Measurements from ENCODE around the gene PRR22.
"Not testable (repeated sequence)": the region's sequence is repeated elsewhere in the genome, so short reads cannot be mapped to it uniquely, and the experiment has no call there.

The PRR22 gene

DNA sequence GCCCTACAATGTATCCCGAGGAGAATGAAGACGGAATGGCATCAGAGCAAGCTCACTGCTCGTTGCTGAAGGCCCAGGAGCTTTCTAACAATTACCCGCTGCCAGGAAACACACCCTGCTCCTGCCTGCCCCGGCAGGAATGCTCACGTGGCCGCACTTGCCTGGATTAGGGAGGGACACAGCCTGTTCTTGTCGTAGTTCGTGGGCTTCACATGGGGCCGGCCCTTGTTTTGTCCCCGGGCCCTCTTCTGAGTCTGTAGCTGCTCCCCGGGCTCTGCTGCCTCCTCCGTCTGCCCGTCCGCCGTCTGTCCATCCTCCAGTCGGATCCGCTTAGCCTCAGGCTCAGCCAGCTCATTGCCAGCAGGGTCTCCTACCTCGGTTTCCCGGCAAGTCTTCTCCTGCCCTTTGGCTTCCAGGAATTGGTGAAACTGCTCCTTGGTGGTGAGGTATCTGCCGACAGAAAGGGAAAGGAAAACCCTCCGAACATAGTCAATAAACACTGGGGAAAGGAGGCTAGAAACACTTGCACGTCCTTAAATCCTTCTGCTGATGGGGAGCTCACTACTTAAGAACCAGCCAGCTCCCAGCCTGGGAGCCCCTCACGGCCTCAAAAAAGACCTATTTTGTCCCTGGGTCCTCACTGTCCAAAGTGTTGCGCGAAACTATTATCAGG lies 5.5 kb upstream of the PRR22 start:
- no peak for DNase-seq

- no peak for DNase-seq
Observed at GRCh38 chr19:5789351-5789761, 4.8 kb upstream of the PRR22 start.

DNA sequence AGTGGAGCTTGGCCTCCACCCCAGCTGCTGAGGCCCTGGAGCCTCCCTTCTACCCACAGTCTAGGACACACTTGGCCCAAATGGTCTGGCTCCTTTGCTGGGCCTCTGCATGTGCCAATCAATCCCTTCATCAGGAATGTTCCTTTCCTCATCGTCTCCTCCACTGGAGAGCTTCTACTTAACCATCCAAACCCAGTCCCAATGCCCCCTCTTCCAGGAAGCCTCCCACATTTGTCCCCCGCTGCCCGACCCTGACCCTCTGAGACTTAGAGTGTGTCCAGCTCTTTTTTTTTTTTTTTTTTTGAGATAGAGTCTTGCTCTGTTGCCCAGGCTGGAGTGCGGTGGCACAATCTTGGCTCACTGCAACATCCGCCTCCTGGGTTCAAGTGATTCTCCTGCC lies 3.9 kb upstream of the PRR22 start:
- no peak for DNase-seq

GRCh38 chr19:5787409-5788182 lies 3.0 kb upstream of the PRR22 start:
- DNase-seq, result no peak

DNA sequence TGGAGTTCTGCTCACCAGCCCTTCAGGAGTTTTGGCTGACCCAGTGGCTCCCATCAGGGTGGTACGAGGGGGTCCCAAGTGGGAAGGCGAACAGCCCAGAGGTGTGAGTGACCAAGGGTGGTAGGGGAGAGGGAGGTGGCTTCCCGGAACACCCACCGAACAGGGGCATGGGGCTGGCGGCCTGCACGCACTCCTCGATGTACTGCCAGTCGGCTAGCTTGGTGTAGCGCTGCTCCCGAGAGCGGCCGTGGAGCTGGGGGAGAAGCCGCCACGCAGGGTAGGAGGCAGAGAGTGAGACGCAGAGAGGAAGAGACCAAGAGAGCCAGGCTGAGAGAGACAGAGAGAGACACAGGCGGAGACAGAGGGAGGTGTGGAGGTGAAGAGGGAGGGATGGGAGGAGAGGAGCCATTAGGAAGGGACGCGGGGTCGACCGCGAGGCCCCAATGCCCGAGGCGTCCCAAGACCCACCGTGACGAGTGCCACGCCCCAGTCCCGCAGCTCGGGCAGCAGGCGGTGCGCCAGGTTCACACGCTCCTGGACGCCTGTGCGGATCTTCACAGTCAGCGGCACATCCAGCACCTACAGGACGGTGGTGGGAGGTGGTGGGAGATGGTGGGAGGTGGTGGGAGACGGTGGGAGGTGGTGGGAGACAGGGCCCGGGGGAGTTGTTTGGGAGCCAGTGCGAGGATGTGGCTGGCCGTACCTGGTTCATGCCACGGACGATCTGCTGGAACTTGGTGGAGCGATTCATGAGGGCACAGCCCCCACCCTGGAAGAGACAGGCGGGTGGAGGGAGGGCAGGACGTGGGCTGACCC lies 2.3 kb upstream of the PRR22 start:
- no peak for DNase-seq

GRCh38 chr19:5785423-5785822 lies 877 bp upstream of the PRR22 start:
- no peak for DNase-seq

GRCh38 chr19:5782945-5783919 lies 1.3 kb downstream of the PRR22 start:
- DNase-seq, result no peak

DNA sequence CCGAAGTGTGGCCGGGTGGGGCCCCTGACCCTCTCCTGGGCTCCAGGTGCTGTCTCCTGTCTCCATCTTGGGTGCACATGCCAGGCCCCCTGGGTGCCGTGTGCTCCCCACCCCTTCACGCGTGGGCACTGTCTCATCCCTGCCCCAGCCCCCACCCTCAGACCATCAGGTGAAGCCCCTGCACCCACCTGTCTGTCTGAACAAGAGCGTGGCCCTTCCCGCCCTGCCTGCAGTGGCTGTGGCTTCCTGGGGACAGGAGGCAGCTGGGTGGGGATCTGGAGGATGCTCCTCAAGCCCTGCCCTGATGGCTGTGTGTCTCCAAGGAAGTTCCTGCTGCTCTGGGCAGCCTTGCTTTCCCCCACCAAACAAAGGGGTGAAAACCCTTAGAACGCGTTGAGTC lies 2.2 kb downstream of the PRR22 start:
- DNase-seq, result no peak

DNA sequence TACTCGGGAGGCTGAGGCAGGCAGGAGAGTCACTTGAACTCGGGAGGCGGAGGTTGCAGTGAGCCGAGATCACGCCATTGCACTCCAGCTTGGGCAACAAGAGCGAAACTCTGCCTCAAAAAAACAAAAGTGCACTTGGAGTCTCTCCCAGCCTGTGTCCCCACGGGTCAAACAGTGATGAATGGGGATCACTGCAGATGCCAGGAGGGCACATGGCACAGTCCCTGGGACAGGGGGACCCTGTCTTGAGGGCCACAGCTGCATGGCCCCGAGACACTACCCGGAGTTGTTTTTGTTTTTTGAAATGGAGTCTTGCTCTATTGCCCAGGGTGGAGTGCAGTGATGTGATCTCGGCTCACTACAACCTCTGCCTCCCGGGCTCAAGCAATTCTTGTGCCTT lies 3.6 kb downstream of the PRR22 start:
- DNase-seq, result not testable (repeated sequence)

DNA sequence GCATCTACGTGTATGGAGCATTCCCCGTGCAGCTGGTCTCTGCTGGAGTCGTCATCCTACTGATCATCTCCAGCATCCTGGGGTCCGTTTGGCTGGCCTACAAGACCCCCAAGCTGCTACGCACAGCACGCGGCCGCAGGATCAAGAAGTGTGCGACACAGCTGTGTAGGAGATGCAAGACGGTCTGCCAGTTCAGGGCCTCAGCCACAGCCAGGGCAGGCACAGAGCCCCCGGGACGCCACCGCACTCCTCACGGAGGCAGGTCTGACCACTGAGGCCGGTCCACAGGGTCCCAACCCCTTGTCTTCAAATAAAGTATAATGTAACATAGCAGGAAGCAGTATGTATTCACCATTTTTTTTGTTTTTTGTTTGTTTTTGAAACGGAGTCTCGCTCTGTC lies 6.1 kb downstream of the PRR22 start:
- no peak for DNase-seq

GRCh38 chr19:5775668-5776309 lies 8.8 kb downstream of the PRR22 start:
- DNase-seq, result no peak

- no peak for DNase-seq
Observed at GRCh38 chr19:5774921-5775320, 9.6 kb downstream of the PRR22 start.

- DNase-seq, result no peak
Observed at GRCh38 chr19:5773276-5773675, 11.3 kb downstream of the PRR22 start.

DNA sequence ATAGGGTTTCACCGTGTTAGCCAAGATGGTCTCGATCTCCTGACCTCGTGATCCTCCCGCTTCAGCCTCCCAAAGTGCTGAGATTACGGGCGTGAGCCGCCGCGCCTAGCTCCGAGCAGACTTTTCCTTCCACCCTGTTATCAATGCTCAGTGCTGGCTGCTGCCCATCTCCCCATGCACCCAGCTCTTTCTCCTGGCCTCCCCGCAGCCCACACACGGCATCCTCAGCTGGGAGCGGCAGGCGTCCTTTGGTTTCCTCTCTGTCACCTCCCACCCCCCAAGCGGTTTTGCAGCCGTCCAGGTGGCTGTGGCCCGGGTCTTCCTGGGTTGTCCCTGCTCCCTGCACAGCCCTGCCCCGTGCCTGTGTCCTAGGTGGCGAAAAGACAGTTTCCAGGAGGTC lies 12.1 kb downstream of the PRR22 start:
- no peak for DNase-seq

DNA sequence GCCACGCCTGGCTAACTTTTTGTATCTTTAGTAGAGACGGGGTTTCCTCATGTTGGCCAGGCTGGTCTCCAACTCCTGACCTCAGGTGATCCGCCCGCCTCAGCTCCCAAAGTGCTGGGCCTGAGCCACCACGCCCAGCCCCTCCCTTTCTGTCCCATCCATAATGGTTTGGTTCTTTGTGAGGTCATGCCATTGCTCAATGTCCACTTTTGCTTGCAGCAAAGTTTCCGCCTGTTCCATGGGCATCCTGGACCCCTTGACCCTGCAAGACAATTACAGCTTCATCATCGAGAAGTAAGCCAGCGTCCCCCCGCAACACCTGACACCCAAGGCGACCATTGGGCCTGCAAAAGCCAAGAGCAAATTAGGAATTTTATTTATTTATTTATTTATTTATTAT lies 16.6 kb downstream of the PRR22 start:
- DNase-seq, result no peak

GRCh38 chr19:5765220-5765619 lies 19.3 kb downstream of the PRR22 start:
- no peak for DNase-seq

- DNase-seq, result no peak
Observed at GRCh38 chr19:5762608-5763217, 21.8 kb downstream of the PRR22 start.

DNA sequence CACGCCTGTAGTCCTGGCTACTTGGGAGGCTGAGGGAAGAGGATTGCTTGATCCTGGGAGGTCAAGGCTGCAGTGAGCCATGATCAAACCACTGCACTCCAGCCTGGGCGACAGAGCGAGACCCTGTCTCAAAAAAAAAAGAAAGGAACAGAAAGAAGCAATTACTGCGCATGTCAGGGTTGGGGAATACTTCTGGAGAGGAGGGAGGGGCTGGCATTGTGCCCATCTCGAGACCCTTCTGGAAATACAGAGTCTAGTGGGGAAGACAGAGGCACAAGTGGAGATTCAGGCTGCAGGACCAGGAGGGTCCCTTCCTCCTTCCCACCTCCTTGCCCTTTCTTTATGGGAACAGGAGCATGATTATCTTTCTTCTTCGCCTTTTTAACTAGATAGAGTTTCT lies 30.8 kb downstream of the PRR22 start:
- no peak for DNase-seq

- DNase-seq, result no peak
Observed at GRCh38 chr19:5751709-5752108, 32.8 kb downstream of the PRR22 start.

GRCh38 chr19:5749505-5749904 lies 35.0 kb downstream of the PRR22 start:
- no peak for DNase-seq

DNA sequence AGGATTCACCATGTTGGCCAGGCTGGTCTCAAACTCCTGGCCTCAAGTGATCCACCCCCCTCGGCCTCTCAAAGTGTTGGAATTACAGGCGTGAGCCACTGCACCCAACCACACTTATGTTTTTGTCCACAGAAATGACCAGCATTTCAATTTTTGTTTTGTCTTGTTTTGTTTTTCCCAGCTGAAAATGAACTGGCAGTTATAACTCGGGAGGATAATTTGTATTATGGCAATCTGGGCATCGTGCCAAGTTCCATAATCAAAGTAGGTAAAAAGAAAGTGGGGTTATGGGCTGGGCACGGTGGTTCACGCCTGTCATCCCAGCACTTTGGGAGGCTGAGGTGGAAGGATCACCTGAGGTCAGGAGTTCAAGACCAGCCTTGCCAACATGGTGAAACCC lies 35.6 kb downstream of the PRR22 start:
- not testable (repeated sequence) for DNase-seq

DNA sequence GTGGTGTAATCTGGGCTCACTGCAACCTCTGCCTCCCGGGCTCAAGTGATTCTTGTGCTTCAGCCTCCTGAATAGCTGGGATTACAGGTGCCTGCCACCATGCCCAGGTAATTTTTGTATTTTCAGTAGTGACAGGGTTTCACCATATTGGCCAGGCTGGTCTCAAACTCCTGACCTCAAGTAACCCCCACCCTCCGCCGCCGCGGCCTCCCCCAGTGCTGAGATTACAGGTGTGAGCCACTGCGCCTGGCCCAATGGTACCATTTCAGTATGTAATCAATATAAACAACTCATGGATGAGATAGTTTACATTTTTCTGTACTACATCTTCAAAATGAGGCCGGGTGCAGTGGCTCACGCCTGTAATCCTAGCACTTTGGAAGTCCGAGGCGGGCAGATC lies 39.5 kb downstream of the PRR22 start:
- DNase-seq, result not testable (repeated sequence)
